ENCODE data around the gene TRAPPC1.

The TRAPPC1 gene

DNA sequence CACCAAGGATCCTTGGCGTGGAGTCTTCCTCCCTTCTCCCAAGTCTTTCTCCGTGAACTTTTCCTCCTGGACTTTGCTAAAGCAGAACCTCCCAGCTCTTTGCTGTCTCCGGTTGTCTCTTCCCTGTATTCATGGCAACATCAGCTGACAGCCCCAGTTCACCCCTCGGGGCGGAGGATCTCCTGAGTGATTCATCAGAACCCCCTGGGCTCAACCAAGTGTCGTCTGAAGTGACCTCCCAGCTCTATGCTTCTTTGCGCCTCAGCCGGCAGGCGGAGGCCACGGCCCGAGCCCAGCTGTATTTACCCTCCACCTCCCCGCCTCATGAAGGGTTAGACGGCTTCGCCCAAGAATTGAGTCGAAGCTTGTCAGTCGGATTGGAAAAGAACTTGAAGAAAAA lies 1.2 kb upstream of the TRAPPC1 start:
- Histone ChIP-seq H3K36me3 (ENCODE audit: control insufficient read depth, low read depth, low read length) (no peaks in the 10 kb centered on the region), H3K9ac (ENCODE audit: low read length) (peak overlapping the region; percentile 48), H3K27ac (ENCODE audit: low read length) (no peak overlapping the region), H3K4me1 (ENCODE audit: control insufficient read depth, low read depth, low read length) (peaks cover 10% of the 10 kb centered on the region), H3K27me3 (ENCODE audit: control insufficient read depth, insufficient read depth, low read length) (peaks cover 30% of the 10 kb centered on the region), H3K4me3 (ENCODE audit: low read length) (peak overlapping the region; percentile 75), H3K9me3 (ENCODE audit: control insufficient read depth, low read depth, low read length) (no peaks in the 10 kb centered on the region)

DNA sequence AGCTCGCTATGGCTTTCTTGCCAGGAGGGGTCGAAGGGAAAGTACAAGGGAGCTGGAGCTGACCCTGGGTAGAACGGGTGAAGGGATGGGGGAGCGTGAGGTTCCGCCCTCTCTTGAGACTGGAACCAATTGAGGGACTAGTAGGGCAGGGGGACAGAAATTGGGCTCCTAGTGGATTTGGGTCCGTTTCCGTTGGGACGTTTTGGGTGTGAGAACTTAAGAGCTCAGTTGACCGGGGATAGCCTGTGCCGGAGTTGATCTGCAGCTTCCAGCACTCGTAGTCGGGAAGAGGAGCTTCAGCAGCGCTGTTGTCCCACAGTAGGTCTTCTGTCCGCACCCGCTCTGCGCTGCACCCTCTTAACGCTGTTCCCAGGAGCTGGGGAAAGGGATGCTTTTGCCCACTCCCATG lies 741 bp upstream of the TRAPPC1 start:
- Histone ChIP-seq H3K27me3 (ENCODE audit: control insufficient read depth, insufficient read depth, low read length) (peaks cover 34% of the 10 kb centered on the region), H3K27ac (ENCODE audit: low read length) (no peak overlapping the region), H3K9me3 (ENCODE audit: control insufficient read depth, low read depth, low read length) (no peaks in the 10 kb centered on the region), H3K4me3 (ENCODE audit: low read length) (peak overlapping the region; percentile 75), H3K4me1 (ENCODE audit: control insufficient read depth, low read depth, low read length) (peaks cover 10% of the 10 kb centered on the region), H3K36me3 (ENCODE audit: control insufficient read depth, low read depth, low read length) (no peaks in the 10 kb centered on the region), H3K9ac (ENCODE audit: low read length) (peak overlapping the region; percentile 48)

DNA sequence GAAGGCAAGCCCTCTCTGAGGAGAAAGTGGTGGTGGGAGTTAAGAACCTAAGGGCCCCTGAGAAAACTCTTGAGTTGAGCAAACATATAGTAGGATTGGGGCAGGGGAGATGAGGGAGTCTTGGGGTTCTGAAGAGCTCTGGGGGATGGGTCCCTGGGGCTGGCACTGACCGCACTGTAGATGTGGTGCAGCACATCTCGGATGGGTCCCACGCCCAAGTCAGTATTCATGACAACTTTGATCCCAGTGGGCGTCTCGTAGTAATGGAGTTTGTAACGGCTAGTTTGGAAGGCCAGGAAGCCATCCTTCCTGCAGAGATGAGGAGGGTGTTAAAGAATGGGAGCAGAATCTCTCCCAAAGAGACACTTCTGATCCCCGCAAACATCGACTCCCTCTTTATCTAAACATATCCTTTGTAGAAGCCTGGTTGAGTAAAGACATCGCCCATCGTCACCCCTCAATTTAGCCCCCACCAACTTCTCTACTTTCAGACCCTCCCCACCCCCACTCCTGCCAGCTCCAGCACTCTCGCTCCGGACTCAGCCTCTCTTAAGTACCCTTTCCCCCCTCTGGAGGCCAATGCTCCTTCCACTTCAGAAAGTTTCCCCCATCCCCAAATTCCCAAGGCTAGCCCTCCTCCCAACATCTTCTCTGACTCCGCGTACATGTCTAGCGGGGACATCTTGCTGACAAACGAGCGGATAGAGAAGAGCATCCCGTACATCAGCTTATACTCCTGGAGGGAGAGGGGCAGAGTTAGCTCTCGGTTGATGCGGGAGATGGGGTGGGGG lies 710 bp downstream of the TRAPPC1 start:
- Histone ChIP-seq H3K27ac (ENCODE audit: low read length) (no peak overlapping the region), H3K27me3 (ENCODE audit: control insufficient read depth, insufficient read depth, low read length) (peaks cover 49% of the 10 kb centered on the region), H3K9me3 (ENCODE audit: control insufficient read depth, low read depth, low read length) (no peaks in the 10 kb centered on the region), H3K9ac (ENCODE audit: low read length) (peak overlapping the region; percentile 13), H3K4me3 (ENCODE audit: low read length) (peak overlapping the region; percentile 75), H3K4me1 (ENCODE audit: control insufficient read depth, low read depth, low read length) (peaks cover 10% of the 10 kb centered on the region), H3K36me3 (ENCODE audit: control insufficient read depth, low read depth, low read length) (no peaks in the 10 kb centered on the region)

DNA sequence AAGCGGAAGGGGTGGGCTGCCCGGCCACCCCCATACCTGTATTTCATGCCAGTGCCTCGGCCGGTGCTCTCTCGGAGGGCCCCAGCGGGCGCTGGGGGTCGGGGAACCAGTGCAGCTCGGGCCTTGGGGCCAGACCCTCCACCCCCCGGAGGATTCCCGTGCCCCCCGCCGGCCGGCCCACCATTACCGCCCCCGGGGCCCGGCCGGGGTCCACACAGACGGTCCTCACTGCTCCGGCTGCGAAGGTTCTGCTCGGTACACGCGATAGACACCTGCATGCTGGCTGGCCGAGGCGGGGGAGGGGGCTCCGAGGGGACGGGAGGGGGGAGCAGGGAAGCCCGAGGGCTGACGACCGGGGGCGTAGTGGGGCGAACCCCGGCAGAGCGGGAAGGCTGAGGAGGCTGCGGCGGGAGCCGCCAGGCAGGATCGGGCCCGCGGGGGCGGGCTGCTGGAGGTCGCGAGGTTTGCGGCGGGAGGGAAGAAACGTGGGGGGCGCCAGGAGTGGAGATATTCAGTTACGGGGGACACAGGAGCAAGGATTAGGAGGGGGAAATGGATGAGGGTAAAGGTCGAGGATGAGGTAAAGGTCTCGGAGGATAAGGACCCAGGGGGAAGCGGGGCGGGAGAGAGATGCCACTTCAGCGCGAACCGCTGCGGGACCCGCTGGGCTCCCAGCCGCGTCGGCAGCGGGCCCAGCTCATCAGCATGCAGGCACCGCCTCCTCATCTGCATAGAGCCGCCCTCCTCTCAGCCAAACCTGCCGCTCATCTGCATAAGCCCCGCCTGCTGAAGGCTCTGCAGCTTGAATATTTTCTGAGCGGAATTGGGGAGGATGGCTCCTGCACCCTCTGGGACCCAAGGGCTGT lies 2.4 kb downstream of the TRAPPC1 start, which contains the start of gene KCNAB3:
TSS of gene KCNAB3 (minus strand) at position 699 of the 866 bp plus-strand sequence. CDS start at position 278, 421 bp downstream.
- Histone ChIP-seq H3K9me3 (ENCODE audit: control insufficient read depth, low read depth, low read length) (no peaks in the 10 kb centered on the region), H3K9ac (ENCODE audit: low read length) (no peak within 1 kb of the TSS), H3K27me3 (ENCODE audit: control insufficient read depth, insufficient read depth, low read length) (peaks cover 61% of the 10 kb centered on the region)

DNA sequence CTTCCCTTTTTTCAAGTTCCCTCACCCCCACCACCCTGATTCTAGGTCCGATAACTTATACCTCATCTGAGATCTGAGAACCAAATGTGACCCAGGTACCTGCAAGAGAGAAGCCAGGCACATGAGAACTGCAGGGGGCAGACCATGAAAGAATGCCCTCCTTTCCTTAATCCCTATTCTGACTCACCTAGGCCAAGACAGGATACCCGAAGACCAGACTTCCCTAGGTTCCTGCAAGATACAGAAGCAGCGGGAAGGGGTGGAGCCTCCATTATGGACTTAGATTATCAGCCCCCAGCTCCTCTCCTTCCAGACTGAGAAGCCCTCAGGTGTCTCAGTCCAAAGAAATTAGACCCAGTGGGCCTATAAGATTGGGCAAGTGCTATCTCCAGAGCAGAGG lies 4.2 kb downstream of the TRAPPC1 start:
- H3K4me1 ChIP-seq (ENCODE audit: control insufficient read depth, low read depth, low read length), result peaks cover under 1% of the 10 kb centered on the region
- no peak overlapping the region for H3K27ac ChIP-seq (ENCODE audit: low read length)
- no peaks in the 10 kb centered on the region for H3K9me3 ChIP-seq (ENCODE audit: control insufficient read depth, low read depth, low read length)
- H3K36me3 ChIP-seq (ENCODE audit: control insufficient read depth, low read depth, low read length), result no peaks in the 10 kb centered on the region
- peaks cover 70% of the 10 kb centered on the region for H3K27me3 ChIP-seq (ENCODE audit: control insufficient read depth, insufficient read depth, low read length)
- H3K4me3 ChIP-seq (ENCODE audit: low read length), result no peak overlapping the region
- H3K9ac ChIP-seq (ENCODE audit: low read length), result no peak overlapping the region

More for the DNA sequence above, 2.4 kb downstream of the TRAPPC1 start, which contains the start of gene KCNAB3:
- Histone ChIP-seq H3K4me3 (ENCODE audit: low read length) (peak within 1 kb of the TSS; percentile 75), H3K27ac (ENCODE audit: low read length) (no peak within 1 kb of the TSS), H3K4me1 (ENCODE audit: control insufficient read depth, low read depth, low read length) (peaks cover 10% of the 10 kb centered on the region), H3K36me3 (ENCODE audit: control insufficient read depth, low read depth, low read length) (no peaks in the 10 kb centered on the region)

DNA sequence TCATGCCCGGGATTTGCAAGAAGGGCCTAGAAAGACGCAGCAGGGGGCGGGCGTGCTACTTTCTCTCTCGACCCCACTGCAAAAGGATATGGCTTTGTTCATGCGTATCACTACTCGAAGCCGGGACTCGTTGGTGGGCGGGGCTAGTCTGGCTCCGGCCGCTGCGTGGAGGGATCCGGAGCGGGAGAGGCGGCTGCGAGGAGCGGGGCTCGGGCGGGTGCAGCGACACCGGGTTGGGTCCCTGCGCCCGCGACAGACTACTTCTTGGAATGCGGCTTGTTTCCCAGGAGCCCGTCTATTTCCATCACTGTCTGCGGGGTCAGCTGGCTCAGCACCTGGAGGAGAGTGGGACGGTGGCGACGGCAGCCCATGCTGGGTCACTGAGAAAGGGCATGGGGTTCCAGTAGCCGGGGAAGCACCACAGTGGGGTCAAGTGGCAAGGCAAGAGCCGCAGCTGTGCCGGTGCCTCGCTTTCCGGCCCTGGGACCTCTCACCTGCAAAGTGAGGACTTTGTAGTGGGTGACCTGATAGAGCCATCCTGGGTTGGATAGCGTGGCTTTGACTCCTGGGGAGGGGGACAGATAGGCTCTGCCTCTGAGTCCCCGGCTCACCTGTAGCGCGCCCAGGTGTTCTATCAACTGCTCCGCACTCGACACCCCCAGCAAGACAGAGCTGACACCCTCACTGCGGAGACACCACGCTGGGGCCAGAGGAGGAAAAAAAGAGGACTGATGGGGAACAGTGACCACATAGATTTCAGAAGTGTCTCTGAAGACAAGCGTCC lies 8.7 kb downstream of the TRAPPC1 start:
- H3K4me3 ChIP-seq (ENCODE audit: low read length), result peak overlapping the region; percentile 49
- peak overlapping the region; percentile 35 for H3K9ac ChIP-seq (ENCODE audit: low read length)
- H3K27ac ChIP-seq (ENCODE audit: low read length), result no peak overlapping the region
- H3K9me3 ChIP-seq (ENCODE audit: control insufficient read depth, low read depth, low read length), result no peaks in the 10 kb centered on the region
- no peaks in the 10 kb centered on the region for H3K36me3 ChIP-seq (ENCODE audit: control insufficient read depth, low read depth, low read length)
- peaks cover 79% of the 10 kb centered on the region for H3K27me3 ChIP-seq (ENCODE audit: control insufficient read depth, insufficient read depth, low read length)
- peaks cover 11% of the 10 kb centered on the region for H3K4me1 ChIP-seq (ENCODE audit: control insufficient read depth, low read depth, low read length)

DNA sequence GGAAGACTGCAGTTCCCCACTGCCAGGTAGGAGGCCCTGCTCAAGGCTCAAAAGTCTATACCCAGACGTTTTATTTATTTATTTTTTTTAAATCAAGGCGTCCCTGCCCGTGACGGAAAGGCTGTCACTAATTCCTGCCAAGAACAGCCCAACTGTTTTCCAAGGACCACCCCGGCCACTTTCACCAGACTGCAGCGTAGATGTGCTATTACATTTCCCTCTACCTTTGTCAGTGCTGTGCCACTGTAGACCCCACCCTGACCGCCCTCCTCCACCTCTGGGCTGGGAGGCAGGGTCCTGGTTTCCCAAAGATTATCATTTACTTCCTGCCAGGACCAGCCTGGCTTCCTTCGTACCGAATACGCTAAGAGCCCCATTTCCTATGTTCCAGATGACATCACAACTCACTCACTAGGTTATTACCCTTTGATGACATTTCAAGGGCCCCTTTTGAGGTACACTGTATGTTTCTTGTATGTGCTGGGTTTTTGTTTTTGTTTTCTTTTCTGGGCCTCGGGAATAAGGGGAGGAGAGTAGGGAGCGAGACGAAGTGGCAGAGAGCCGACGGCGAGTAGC lies 9.4 kb downstream of the TRAPPC1 start:
- Histone ChIP-seq H3K36me3 (ENCODE audit: control insufficient read depth, low read depth, low read length) (no peaks in the 10 kb centered on the region), H3K27me3 (ENCODE audit: control insufficient read depth, insufficient read depth, low read length) (peaks cover 79% of the 10 kb centered on the region), H3K9me3 (ENCODE audit: control insufficient read depth, low read depth, low read length) (no peaks in the 10 kb centered on the region), H3K4me3 (ENCODE audit: low read length) (peak overlapping the region; percentile 49), H3K4me1 (ENCODE audit: control insufficient read depth, low read depth, low read length) (peaks cover 11% of the 10 kb centered on the region), H3K27ac (ENCODE audit: low read length) (no peak overlapping the region), H3K9ac (ENCODE audit: low read length) (peak overlapping the region; percentile 23)

DNA sequence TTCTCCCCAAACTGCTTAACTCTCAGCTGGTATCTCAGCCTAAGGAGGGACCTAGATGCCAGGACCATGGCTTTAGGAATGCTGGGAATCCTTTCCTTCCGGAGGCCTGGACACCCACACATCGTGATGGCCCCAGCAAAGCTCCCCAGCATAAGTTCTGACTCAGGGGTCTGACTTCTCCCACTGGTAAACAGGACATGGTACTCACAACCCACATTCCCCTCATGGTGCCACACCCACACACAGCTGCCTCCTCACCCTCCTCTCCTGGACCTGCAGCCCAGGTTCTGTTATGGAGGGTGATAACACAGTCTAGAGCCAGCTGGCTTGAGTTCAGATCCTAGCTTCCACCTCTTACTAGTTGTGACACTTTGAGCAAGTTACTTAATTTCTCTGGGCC lies 14.9 kb downstream of the TRAPPC1 start:
- Histone ChIP-seq H3K9ac (ENCODE audit: low read length) (no peak overlapping the region), H3K4me3 (ENCODE audit: low read length) (no peak overlapping the region)

DNA sequence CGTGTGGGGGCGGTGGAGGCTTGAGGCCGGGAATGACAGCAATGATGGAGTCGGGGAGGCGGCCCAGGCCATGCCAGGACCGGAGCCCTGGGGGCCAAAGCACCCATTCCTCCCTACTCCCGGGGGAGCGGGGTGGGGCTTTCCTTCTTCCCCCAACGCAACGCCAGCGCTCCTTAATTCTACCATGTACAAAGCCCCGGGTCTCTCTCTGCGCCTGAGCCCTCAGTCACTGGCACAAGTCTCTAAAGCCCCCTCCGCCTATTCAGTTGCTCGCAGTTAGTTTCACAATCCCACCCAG lies 15.4 kb downstream of the TRAPPC1 start:
- peaks cover 51% of the 10 kb centered on the region for H3K27me3 ChIP-seq (ENCODE audit: control insufficient read depth, insufficient read depth, low read length)
- H3K36me3 ChIP-seq (ENCODE audit: control insufficient read depth, low read depth, low read length), result no peaks in the 10 kb centered on the region
- H3K9me3 ChIP-seq (ENCODE audit: control insufficient read depth, low read depth, low read length), result no peaks in the 10 kb centered on the region
- no peak overlapping the region for H3K27ac ChIP-seq (ENCODE audit: low read length)
- peaks cover 3% of the 10 kb centered on the region for H3K4me1 ChIP-seq (ENCODE audit: control insufficient read depth, low read depth, low read length)
- H3K4me3 ChIP-seq (ENCODE audit: low read length), result peak overlapping the region; percentile 35
- H3K9ac ChIP-seq (ENCODE audit: low read length), result no peak overlapping the region

More for the DNA sequence above, 14.9 kb downstream of the TRAPPC1 start:
- Histone ChIP-seq H3K36me3 (ENCODE audit: control insufficient read depth, low read depth, low read length) (no peaks in the 10 kb centered on the region), H3K4me1 (ENCODE audit: control insufficient read depth, low read depth, low read length) (peaks cover 5% of the 10 kb centered on the region), H3K9me3 (ENCODE audit: control insufficient read depth, low read depth, low read length) (no peaks in the 10 kb centered on the region), H3K27ac (ENCODE audit: low read length) (no peak overlapping the region), H3K27me3 (ENCODE audit: control insufficient read depth, insufficient read depth, low read length) (peaks cover 55% of the 10 kb centered on the region)

DNA sequence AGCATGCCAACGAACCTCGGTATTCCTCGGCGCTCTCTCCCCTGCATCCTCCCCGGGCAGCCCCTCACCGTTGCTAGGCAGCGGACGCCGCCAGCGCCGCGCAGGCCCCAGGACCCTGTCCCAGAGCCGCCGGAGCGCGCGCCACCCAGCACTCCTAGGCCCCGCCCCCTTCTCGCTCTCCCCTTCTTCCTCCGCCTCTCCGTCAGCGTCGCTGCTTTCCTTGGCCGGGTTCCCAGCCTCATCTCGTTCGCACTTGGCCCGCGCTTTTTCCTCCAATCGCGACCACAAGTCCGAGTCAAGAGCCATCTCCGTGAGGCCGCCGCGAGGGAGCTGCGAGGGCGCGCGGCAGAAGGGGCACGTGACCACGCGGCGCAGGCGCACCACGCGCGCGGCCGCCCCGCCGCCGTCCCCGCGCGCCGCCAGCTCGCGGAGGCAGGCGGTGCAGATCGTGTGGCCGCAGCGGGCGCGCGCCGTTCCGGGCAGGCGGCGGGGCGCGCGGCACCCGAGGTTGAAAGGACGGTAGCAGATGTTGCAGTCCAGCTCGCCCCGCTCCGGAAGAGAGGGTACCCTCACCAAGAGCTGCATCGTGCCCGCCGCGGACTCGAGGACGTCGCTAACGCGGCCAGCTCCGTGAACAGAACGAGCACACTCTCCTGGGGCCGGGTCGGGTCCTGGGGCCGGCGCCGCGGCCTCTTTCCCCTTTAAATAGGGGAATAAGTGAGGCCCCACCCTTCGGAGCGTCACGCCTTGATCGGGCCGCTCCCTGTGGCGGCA lies 15.9 kb downstream of the TRAPPC1 start, which contains the start of gene RNF227:
TSS of gene RNF227 (minus strand) at position 679 of the 774 bp plus-strand sequence. CDS start at position 585, 94 bp downstream.
- no peaks in the 10 kb centered on the region for H3K9me3 ChIP-seq (ENCODE audit: control insufficient read depth, low read depth, low read length)
- no peak within 1 kb of the TSS for H3K9ac ChIP-seq (ENCODE audit: low read length)
- peaks cover 3% of the 10 kb centered on the region for H3K4me1 ChIP-seq (ENCODE audit: control insufficient read depth, low read depth, low read length)
- peak within 1 kb of the TSS; percentile 47 for H3K4me3 ChIP-seq (ENCODE audit: low read length)
- no peaks in the 10 kb centered on the region for H3K36me3 ChIP-seq (ENCODE audit: control insufficient read depth, low read depth, low read length)
- peaks cover 45% of the 10 kb centered on the region for H3K27me3 ChIP-seq (ENCODE audit: control insufficient read depth, insufficient read depth, low read length)
- H3K27ac ChIP-seq (ENCODE audit: low read length), result no peak within 1 kb of the TSS

Measured in iPS-18a (cell line).